RWPE1 (cell line): ENCODE measurements around the gene PHACTR3.

Experiments
- CTCF ChIA-PET: fragments of 350-600 bp; sonication (Branson Sonifier 250); formaldehyde crosslinking; extraction: SDS; loops from one replicate; lab custom pipeline; 2021; lab: Yijun Ruan, JAX
- POLR2A ChIA-PET: fragments of 400-600 bp; formaldehyde crosslinking; extraction: SDS; loops from one replicate; lab custom pipeline; 2020; ENCODE audit warnings: antibody characterized with exemption; ENCODE audit not compliant: low non-redundant PET; lab: Yijun Ruan, JAX
- DNase-seq: peaks from one replicate; pipeline ENCODE4 v3.0.0; 2012; ENCODE audit warnings: low spot score
- H3K27ac ChIP-seq: fragments of 450-650 bp; 2 replicates; pipeline ENCODE4 v1.5.1; 2017
- CTCF ChIP-seq: fragments of 450-650 bp; conservative IDR thresholded peaks from 2 replicates; pipeline ENCODE4 v1.5.1; 2017; ENCODE audit warnings: low read depth, mild to moderate bottlenecking

Gene PHACTR3

GRCh38 chr20:59744756-59745155 is 140.4 kb downstream of the PHACTR3 start:
- no peak for TF ChIP-seq CTCF
- ChIA-PET CTCF (interaction anchor here (0.6 to 1.1 kb wide), 3 partner anchors 38 to 174 kb away, joined by 3 to 4 read pairs (median 3); no protein-coding TSS in a partner anchor), POLR2A (no interaction called here)
- H3K27ac ChIP-seq: no peak overlapping the region
- no peak for DNase-seq

GRCh38 chr20:59745201-59745600 is 140.9 kb downstream of the PHACTR3 start:
- ChIA-PET POLR2A (no interaction called here), CTCF (interaction anchor here (0.6 to 1.1 kb wide), 2 partner anchors 38 to 147 kb away, joined by 3 to 4 read pairs; no protein-coding TSS in a partner anchor)
- no peak for DNase-seq

GRCh38 chr20:59745716-59746115 is 141.4 kb downstream of the PHACTR3 start:
- CTCF ChIA-PET: interaction anchor here (0.6 to 1.0 kb wide), 2 partner anchors 145 to 227 kb away, joined by 4 to 6 read pairs; no protein-coding TSS in a partner anchor
- no peak overlapping the region for H3K27ac ChIP-seq
- POLR2A ChIA-PET: no interaction called here
- no peak for DNase-seq
- TF ChIP-seq CTCF: no peak

More at GRCh38 chr20:59745201-59745600, 140.9 kb downstream of the PHACTR3 start:
- H3K27ac ChIP-seq: no peak overlapping the region
- no peak for TF ChIP-seq CTCF

GRCh38 chr20:59746155-59746554 is 141.8 kb downstream of the PHACTR3 start:
- no peak for TF ChIP-seq CTCF
- POLR2A ChIA-PET: no interaction called here
- H3K27ac ChIP-seq: no peak overlapping the region
- DNase-seq: no peak
- CTCF ChIA-PET: interaction anchor here (0.6 to 1.0 kb wide), 2 partner anchors 146 to 227 kb away, joined by 4 to 6 read pairs; no protein-coding TSS in a partner anchor

GRCh38 chr20:59747671-59748515 is 143.6 kb downstream of the PHACTR3 start:
- ChIA-PET CTCF (interaction anchor here (0.6 to 3.8 kb wide), 6 partner anchors 10 to 1015 kb away, joined by 3 to 30 read pairs (median 4); no protein-coding TSS in a partner anchor), POLR2A (no interaction called here)
- no peak for DNase-seq
- H3K27ac ChIP-seq: no peak overlapping the region
- no peak for TF ChIP-seq CTCF

GRCh38 chr20:59748619-59749191 is 144.4 kb downstream of the PHACTR3 start:
- TF ChIP-seq CTCF: no peak
- ChIA-PET CTCF (interaction anchor here (0.6 to 3.8 kb wide), 4 partner anchors 11 to 713 kb away, joined by 3 to 30 read pairs (median 4); no protein-coding TSS in a partner anchor), POLR2A (no interaction called here)
- no peak overlapping the region for H3K27ac ChIP-seq
- DNase-seq: no peak
